A673 (cell line): Measurements from ENCODE around the gene GRIP1. TPM values are rescaled to one million over a fixed set of nuclear protein-coding genes. Genes with fewer than 3 reads are reported as not detected.
A peak's percentile ranks its signal among the peaks of the same experiment; 100 is the strongest.

Source experiments
- BruUV-seq: library from RNA; stranded (reverse); fragments of 400-500 nt; replicated peaks from 2 replicates; lab custom pipeline; 2021; lab: Mats Ljungman, UMichigan
- CTCF ChIA-PET: fragments of 300-600 bp; sonication (Branson Sonifier 250); formaldehyde crosslinking; loops from one replicate; lab custom pipeline; 2022; ENCODE audit warnings: antibody characterized with exemption; lab: Charles Lee
- POLR2A ChIA-PET: fragments of 300-600 bp; sonication (Branson Sonifier 250); formaldehyde crosslinking; loops from one replicate; lab custom pipeline; 2022; ENCODE audit warnings: antibody characterized with exemption; ENCODE audit not compliant: low non-redundant PET; lab: Charles Lee
- DNase-seq: peaks from one replicate; pipeline ENCODE4 v3.0.0-alpha.2; 2015; ENCODE audit warnings: low spot score
- H3K27ac ChIP-seq: fragments of 200-600 bp; sonication (generic); 2 replicates; pipeline ENCODE4 v1.5.1; 2016; ENCODE audit warnings: mixed run types, low read depth, mild to moderate bottlenecking, mixed read lengths, antibody characterized with exemption, low read length; ENCODE audit not compliant: poor library complexity, severe bottlenecking
- H3K27me3 ChIP-seq: fragments of 200-600 bp; sonication (generic); replicated peaks from 2 replicates; pipeline ENCODE4 v1.6.1; 2017; ENCODE audit warnings: mixed run types, low read depth, mild to moderate bottlenecking, mixed read lengths, antibody characterized with exemption, low read length; ENCODE audit not compliant: insufficient read depth, poor library complexity
- H3K36me3 ChIP-seq: fragments of 200-600 bp; sonication (generic); 2 replicates; pipeline ENCODE4 v1.6.1; 2016; ENCODE audit warnings: mixed run types, mild to moderate bottlenecking, mixed read lengths, antibody characterized with exemption, low read length; ENCODE audit not compliant: insufficient read depth, poor library complexity, severe bottlenecking
- H3K4me1 ChIP-seq: fragments of 200-600 bp; sonication (generic); 2 replicates; pipeline ENCODE4 v1.6.1; 2017; ENCODE audit warnings: mixed run types, mild to moderate bottlenecking, mixed read lengths, antibody characterized with exemption, low read length; ENCODE audit not compliant: insufficient read depth, poor library complexity, severe bottlenecking
- H3K4me3 ChIP-seq: fragments of 200-600 bp; sonication (generic); 2 replicates; pipeline ENCODE4 v1.5.1; 2016; ENCODE audit warnings: low read depth, mixed run types, mild to moderate bottlenecking, mixed read lengths, low read length; ENCODE audit not compliant: poor library complexity, severe bottlenecking
- H3K9me3 ChIP-seq: fragments of 200-600 bp; sonication (generic); 2 replicates; pipeline ENCODE4 v1.6.1; 2016; ENCODE audit warnings: mixed run types, low read depth, mild to moderate bottlenecking, mixed read lengths, antibody characterized with exemption, low read length; ENCODE audit not compliant: poor library complexity, severe bottlenecking
- EZH2 ChIP-seq: fragments of 200-600 bp; sonication (generic); IDR thresholded peaks from 2 replicates; pipeline ENCODE4 v1.6.1; 2017; ENCODE audit warnings: borderline replicate concordance, low read depth, mild to moderate bottlenecking, mixed read lengths, antibody characterized with exemption, low read length; ENCODE audit not compliant: poor library complexity, severe bottlenecking
- intact Hi-C: fragments of 100-400 bp; cut with micrococcal nuclease; formaldehyde crosslinking; loops from one replicate; pipeline ENCODE4 v1.10.0; 2022; ENCODE audit not compliant: unreplicated experiment
- total RNA-seq: library from RNA; stranded (reverse); gene quantifications from 2 replicates; pipeline ENCODE4 v1.2.3, GENCODE V29; 2021
- TF ChIP-seq, protein P1 (sequence below): fragments of 300-800, 200-600 bp; sonication (generic); conservative IDR thresholded peaks from 2 replicates; pipeline ENCODE4 v1.5.1; 2017; ENCODE audit warnings: low read depth, mild to moderate bottlenecking, antibody characterized with exemption, low read length, moderate library complexity, mixed read lengths

GRIP1 gene
- total RNA-seq, 1 experiment from 2014 or later, result 3.6 TPM

DNA sequence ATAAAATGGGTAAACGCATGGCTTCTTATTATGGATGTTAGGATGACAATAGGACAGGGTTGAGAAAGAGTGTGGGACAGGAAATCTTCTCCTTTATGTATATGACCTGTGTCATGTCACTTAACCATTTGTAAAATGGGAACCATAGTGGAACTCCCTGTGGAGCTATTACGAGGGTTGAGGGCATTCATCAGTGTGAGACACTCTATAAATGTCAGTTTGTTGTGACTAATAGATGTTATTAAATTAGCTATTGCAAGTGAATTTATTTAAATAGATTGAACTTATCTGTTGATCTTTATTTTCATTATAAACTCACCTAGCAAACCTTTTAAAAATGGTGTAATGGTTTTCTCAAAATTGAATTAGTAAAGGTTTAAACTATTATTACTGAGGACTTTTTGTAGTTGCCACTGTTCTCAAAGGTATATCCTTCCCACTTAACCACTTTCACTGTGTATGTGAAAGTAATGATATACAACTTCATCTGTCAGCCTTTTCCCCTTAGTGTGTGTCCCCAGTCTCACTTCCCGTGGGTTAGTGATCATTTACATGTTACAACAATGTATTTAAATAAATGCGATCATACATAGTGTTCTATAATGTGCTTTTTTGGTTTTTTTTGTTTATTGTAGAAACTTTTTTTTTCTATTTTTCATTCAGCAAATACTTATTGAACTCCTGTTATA, 359.5 kb downstream of the GRIP1 start:
- Histone ChIP-seq H3K27ac (no peak overlapping the region), H3K9me3 (no peaks in the 10 kb centered on the region), H3K27me3 (no peaks in the 10 kb centered on the region), H3K36me3 (no peaks in the 10 kb centered on the region), H3K4me1 (peaks cover 5% of the 10 kb centered on the region), H3K4me3 (no peak overlapping the region)
- TF ChIP-seq, protein P1, sequence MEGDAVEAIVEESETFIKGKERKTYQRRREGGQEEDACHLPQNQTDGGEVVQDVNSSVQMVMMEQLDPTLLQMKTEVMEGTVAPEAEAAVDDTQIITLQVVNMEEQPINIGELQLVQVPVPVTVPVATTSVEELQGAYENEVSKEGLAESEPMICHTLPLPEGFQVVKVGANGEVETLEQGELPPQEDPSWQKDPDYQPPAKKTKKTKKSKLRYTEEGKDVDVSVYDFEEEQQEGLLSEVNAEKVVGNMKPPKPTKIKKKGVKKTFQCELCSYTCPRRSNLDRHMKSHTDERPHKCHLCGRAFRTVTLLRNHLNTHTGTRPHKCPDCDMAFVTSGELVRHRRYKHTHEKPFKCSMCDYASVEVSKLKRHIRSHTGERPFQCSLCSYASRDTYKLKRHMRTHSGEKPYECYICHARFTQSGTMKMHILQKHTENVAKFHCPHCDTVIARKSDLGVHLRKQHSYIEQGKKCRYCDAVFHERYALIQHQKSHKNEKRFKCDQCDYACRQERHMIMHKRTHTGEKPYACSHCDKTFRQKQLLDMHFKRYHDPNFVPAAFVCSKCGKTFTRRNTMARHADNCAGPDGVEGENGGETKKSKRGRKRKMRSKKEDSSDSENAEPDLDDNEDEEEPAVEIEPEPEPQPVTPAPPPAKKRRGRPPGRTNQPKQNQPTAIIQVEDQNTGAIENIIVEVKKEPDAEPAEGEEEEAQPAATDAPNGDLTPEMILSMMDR, result no peak
- TF ChIP-seq EZH2, result no peak
- ChIA-PET POLR2A (no interaction called here), CTCF (no interaction called here)
- DNase-seq, result peak; percentile 75
- no TSS peak for BruUV-seq
- intact Hi-C loops, result no loop called here

DNA sequence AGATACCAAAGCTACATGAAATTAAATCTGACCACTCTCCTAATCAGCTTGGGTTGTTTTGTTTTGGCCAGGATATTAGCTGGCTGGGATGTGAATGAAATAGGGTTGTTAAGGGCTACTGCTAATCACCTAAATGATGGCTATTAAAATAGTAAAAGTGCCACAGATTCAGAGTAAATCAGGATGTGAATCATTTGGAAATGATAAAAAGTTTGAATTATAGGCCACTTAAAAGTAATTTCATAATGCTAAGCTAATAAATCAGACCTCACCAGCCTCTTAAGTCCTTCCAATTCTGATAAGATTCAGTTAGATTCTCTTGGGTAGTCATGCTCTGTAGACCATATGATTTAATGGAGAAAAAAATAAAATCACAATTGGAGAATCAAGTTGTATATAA, 364.6 kb downstream of the GRIP1 start:
- TF ChIP-seq EZH2, result no peak
- TF ChIP-seq, protein P1, result no peak
- Histone ChIP-seq H3K27me3 (no peaks in the 10 kb centered on the region), H3K4me3 (no peak overlapping the region), H3K9me3 (no peaks in the 10 kb centered on the region), H3K4me1 (peaks cover 2% of the 10 kb centered on the region), H3K27ac (no peak overlapping the region), H3K36me3 (no peaks in the 10 kb centered on the region)
- CTCF ChIA-PET, result no interaction called here
- POLR2A ChIA-PET, result no interaction called here
- DNase-seq, result no peak
- intact Hi-C loops, result no loop called here
- no TSS peak for BruUV-seq

DNA sequence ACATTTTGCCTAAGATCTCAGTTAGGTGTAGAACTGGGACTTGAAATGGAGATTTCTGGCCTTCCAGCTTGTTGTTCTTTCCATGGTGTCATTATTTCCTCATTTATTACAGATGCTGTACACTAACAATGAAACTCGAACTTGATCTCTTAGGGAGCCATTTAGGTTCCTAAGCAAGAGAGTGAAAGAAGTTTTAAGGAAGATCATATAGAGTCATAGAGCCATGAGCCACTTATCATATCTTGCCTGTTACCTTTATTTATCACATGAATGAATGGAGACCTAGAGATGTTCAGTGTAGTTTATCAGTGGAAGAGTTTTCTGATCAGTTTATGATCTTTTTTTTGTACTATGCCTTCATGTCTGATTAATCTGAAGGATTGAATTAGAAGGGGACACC, 366.7 kb downstream of the GRIP1 start:
- no peaks in the 10 kb centered on the region for H3K4me1 ChIP-seq
- no peak overlapping the region for H3K4me3 ChIP-seq
- POLR2A ChIA-PET, result no interaction called here
- no peak for DNase-seq
- H3K9me3 ChIP-seq, result no peaks in the 10 kb centered on the region
- CTCF ChIA-PET, result no interaction called here
- H3K36me3 ChIP-seq, result no peaks in the 10 kb centered on the region
- no peaks in the 10 kb centered on the region for H3K27me3 ChIP-seq
- intact Hi-C loops, result no loop called here
- TF ChIP-seq, protein P1, result no peak
- no peak for TF ChIP-seq EZH2
- no peak overlapping the region for H3K27ac ChIP-seq
- no TSS peak for BruUV-seq
